Measurements from ENCODE around the gene ROBO2. TPM values are rescaled to one million over a fixed set of nuclear protein-coding genes. Genes with fewer than 3 reads are reported as not detected.

The ROBO2 gene
- total RNA-seq, 1 experiment from 2014 or later, result not detected

GRCh38 chr3:77606372-77606771 is 566.5 kb downstream of the ROBO2 start:
- intact Hi-C loops (cut with micrococcal nuclease), result no loop called here
- ChIA-PET POLR2A (no interaction called here), RAD21 (ENCODE audit: low non-redundant PET in 1 of 2, low total read pairs in 2 of 2, uncharacterized antibody in 2 of 2, unreplicated experiment in 2 of 2) (no interaction called here), CTCF (no interaction called here)
- H3K4me1 ChIP-seq (ENCODE audit: control insufficient read depth in 1 of 2, insufficient read depth in 2 of 2, low read length in 2 of 2), result no peaks in the 10 kb centered on the region
- H3K36me3 ChIP-seq (ENCODE audit: control insufficient read depth in 1 of 2, insufficient read depth in 2 of 2, low read length in 2 of 2), result no peaks in the 10 kb centered on the region; a peak in 1 of 4 replicates
- no peak for ATAC-seq
- H3K9me3 ChIP-seq (ENCODE audit: control insufficient read depth in 1 of 2, insufficient read depth in 1 of 2, low read depth in 1 of 2, low read length in 2 of 2), result peaks cover 11% of the 10 kb centered on the region in 2 experiments; a peak in 2 of 4 replicates
- no peaks in the 10 kb centered on the region for H3K27me3 ChIP-seq (ENCODE audit: insufficient read depth, low read length)
- no TSS peak for BruUV-seq (replicated peaks)
- no peak overlapping the region for H3K27ac ChIP-seq (ENCODE audit: low read depth, low read length)
- no peaks in the 10 kb centered on the region for H3K79me2 ChIP-seq (ENCODE audit: insufficient read depth, low read length)
- no peak overlapping the region for H2AFZ ChIP-seq (ENCODE audit: low read depth, low read length, poor library complexity, severe bottlenecking)
- H3K9me2 ChIP-seq (ENCODE audit: insufficient read depth), result no peaks in the 10 kb centered on the region
- H3K4me3 ChIP-seq (replicated peaks in 1 of 2; ENCODE audit: low read depth in 1 of 2, low read length in 2 of 2), result no peak overlapping the region
- no peak overlapping the region for H3K9ac ChIP-seq (ENCODE audit: low read length)
- no peak for DNase-seq (ENCODE audit: low read depth, low spot score)
- TF ChIP-seq RAD21 (IDR thresholded peaks at IDR 0.05; ENCODE audit: low read depth) (no peak), ZFX (IDR thresholded peaks at IDR 0.05) (no peak), EZH2 (IDR thresholded peaks at IDR 0.05) (no peak), MAX (IDR thresholded peaks at IDR 0.05) (no peak), YY1 (IDR thresholded peaks at IDR 0.05; ENCODE audit: extremely low read depth, insufficient replicate concordance, low read depth, low read length) (no peak), ZNF274 (IDR thresholded peaks at IDR 0.05; ENCODE audit: low read depth, low read length) (no peak), JUND (IDR thresholded peaks at IDR 0.05) (no peak), EGR1 (IDR thresholded peaks at IDR 0.05; ENCODE audit: low read depth) (no peak), CEBPB (IDR thresholded peaks at IDR 0.05; ENCODE audit: low read depth) (no peak), TCF7L2 (IDR thresholded peaks at IDR 0.05; ENCODE audit: borderline replicate concordance, extremely low read depth, insufficient read depth, insufficient read length) (no peak), POLR2A (IDR thresholded peaks at IDR 0.05; ENCODE audit: borderline replicate concordance, extremely low read depth, insufficient read depth, insufficient read length) (no peak), SRF (IDR thresholded peaks at IDR 0.05; ENCODE audit: low read depth) (no peak)
- TF ChIP-seq, protein P1, sequence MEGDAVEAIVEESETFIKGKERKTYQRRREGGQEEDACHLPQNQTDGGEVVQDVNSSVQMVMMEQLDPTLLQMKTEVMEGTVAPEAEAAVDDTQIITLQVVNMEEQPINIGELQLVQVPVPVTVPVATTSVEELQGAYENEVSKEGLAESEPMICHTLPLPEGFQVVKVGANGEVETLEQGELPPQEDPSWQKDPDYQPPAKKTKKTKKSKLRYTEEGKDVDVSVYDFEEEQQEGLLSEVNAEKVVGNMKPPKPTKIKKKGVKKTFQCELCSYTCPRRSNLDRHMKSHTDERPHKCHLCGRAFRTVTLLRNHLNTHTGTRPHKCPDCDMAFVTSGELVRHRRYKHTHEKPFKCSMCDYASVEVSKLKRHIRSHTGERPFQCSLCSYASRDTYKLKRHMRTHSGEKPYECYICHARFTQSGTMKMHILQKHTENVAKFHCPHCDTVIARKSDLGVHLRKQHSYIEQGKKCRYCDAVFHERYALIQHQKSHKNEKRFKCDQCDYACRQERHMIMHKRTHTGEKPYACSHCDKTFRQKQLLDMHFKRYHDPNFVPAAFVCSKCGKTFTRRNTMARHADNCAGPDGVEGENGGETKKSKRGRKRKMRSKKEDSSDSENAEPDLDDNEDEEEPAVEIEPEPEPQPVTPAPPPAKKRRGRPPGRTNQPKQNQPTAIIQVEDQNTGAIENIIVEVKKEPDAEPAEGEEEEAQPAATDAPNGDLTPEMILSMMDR (IDR thresholded peaks at IDR 0.05 in 2 of 3, conservative IDR thresholded peaks at IDR 0.05 in 1 of 3; ENCODE audit: borderline replicate concordance in 1 of 3, insufficient read depth in 1 of 3, low read depth in 2 of 3, low read length in 2 of 3), result no peak
- TF ChIP-seq, protein P2, sequence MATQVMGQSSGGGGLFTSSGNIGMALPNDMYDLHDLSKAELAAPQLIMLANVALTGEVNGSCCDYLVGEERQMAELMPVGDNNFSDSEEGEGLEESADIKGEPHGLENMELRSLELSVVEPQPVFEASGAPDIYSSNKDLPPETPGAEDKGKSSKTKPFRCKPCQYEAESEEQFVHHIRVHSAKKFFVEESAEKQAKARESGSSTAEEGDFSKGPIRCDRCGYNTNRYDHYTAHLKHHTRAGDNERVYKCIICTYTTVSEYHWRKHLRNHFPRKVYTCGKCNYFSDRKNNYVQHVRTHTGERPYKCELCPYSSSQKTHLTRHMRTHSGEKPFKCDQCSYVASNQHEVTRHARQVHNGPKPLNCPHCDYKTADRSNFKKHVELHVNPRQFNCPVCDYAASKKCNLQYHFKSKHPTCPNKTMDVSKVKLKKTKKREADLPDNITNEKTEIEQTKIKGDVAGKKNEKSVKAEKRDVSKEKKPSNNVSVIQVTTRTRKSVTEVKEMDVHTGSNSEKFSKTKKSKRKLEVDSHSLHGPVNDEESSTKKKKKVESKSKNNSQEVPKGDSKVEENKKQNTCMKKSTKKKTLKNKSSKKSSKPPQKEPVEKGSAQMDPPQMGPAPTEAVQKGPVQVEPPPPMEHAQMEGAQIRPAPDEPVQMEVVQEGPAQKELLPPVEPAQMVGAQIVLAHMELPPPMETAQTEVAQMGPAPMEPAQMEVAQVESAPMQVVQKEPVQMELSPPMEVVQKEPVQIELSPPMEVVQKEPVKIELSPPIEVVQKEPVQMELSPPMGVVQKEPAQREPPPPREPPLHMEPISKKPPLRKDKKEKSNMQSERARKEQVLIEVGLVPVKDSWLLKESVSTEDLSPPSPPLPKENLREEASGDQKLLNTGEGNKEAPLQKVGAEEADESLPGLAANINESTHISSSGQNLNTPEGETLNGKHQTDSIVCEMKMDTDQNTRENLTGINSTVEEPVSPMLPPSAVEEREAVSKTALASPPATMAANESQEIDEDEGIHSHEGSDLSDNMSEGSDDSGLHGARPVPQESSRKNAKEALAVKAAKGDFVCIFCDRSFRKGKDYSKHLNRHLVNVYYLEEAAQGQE (IDR thresholded peaks at IDR 0.05; ENCODE audit: low read depth), result no peak
- H3K4me2 ChIP-seq (ENCODE audit: low read length), result no peak overlapping the region
- no peaks in the 10 kb centered on the region for H4K20me1 ChIP-seq (ENCODE audit: insufficient read depth)

Data from HCT116 (cell line).